ENCODE data around the gene PAX3.

DNA sequence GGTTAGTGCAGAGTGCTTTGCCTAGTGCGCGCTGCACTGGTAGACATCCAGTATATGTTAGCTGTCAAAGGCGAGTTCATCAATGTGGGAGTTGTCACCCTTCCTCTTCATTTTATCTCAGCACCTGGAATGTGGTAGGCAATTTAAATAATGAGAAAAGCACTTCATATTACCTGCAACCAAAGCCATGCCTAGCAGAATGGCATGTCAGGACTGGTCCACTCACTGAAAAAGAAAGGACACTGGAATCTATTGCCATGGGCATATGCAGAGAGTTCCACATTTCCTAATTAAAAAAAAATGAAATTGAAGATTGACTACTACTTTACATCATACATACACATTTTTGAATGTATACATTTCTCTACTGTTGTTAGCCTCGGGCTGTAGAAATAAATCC, 139.6 kb downstream of the PAX3 start:
- TF ChIP-seq, protein P1, sequence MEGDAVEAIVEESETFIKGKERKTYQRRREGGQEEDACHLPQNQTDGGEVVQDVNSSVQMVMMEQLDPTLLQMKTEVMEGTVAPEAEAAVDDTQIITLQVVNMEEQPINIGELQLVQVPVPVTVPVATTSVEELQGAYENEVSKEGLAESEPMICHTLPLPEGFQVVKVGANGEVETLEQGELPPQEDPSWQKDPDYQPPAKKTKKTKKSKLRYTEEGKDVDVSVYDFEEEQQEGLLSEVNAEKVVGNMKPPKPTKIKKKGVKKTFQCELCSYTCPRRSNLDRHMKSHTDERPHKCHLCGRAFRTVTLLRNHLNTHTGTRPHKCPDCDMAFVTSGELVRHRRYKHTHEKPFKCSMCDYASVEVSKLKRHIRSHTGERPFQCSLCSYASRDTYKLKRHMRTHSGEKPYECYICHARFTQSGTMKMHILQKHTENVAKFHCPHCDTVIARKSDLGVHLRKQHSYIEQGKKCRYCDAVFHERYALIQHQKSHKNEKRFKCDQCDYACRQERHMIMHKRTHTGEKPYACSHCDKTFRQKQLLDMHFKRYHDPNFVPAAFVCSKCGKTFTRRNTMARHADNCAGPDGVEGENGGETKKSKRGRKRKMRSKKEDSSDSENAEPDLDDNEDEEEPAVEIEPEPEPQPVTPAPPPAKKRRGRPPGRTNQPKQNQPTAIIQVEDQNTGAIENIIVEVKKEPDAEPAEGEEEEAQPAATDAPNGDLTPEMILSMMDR (IDR thresholded peaks at IDR 0.05; ENCODE audit: low read depth, low read length) = no peak
- no peak for TF ChIP-seq EZH2phosphoT487 (IDR thresholded peaks at IDR 0.05; ENCODE audit: low read depth)

Measured in OCI-LY3 (cell line).